ENCODE results near the gene ATG10. TPM values are rescaled to one million over a fixed set of nuclear protein-coding genes. Genes with fewer than 3 reads are reported as not detected.
"Not testable (repeated sequence)": the region's sequence is repeated elsewhere in the genome, so short reads cannot be mapped to it uniquely, and the experiment has no call there.

ATG10 gene
- total and polyA plus RNA-seq, 2 donors (not counting 1 experiment from before 2014, with no cell fraction given), result 1.6 to 11.6 TPM

DNA sequence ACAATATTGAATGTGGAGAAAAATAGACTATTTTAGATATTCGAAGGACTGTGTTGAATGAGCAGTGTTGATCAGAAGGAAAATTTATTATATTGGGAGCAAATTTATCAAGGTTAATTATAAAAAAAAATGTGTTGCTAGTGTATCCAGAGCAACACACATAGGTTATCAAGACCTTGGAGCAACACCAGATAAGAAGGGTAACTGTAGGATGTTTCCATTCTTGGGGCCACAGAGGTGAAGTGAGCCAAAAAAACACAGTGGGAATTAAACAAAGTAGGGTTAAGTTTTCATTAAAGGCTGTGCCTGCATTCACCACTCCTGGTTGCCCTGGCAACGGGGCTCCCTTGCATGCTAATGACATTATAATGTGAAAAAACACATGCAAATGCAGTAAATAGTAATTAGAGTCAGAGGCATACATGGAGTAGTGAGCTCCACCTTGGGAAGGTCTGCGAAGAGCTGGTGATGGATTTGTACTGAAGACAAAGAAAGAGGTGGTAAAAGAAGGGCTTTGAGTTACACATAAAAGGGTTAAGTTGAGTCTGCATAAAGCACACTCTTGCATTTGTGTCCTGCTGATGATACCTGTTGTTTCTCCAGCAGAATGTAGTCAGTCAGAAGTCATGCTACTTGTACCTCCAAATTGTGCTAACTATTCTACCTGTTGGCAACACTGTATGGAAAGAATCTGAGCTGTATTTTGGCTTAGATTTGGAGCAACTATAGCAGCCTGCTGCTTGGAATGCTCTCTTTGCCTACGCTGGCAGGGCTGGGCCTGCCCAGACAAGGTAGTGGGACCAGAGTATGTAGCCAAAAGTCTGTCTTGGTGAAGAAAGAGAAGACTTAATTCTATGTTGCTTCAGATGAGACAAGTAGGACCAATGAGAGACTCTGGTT, 59.6 kb downstream of the ATG10 start:
- Histone ChIP-seq H3K4me2 (replicated peaks; ENCODE audit: low read depth, low read length, poor library complexity, severe bottlenecking) (no peak overlapping the region), H3K4me1 (ENCODE audit: control insufficient read depth in 2 of 2, insufficient read depth in 2 of 2, low read length in 2 of 2) (no peaks in the 10 kb centered on the region), H2AFZ (ENCODE audit: insufficient read depth, low read depth, low read length, poor library complexity, severe bottlenecking) (no peak overlapping the region), H4K20me1 (ENCODE audit: control insufficient read depth, insufficient read depth, low read length, poor library complexity, severe bottlenecking) (no peaks in the 10 kb centered on the region), H3K27ac (ENCODE audit: low read length in 2 of 2) (no peak overlapping the region), H3K9ac (ENCODE audit: low read length) (no peak overlapping the region), H3K79me2 (ENCODE audit: control insufficient read depth, insufficient read depth, low read length) (no peaks in the 10 kb centered on the region), H3K4me3 (ENCODE audit: control extremely low read depth in 1 of 5, extremely low read depth in 1 of 5, insufficient read depth in 1 of 5, low read depth in 2 of 5, low read length in 4 of 5) (no peak overlapping the region), H3K9me3 (ENCODE audit: control extremely low read depth in 1 of 3, control insufficient read depth in 2 of 3, insufficient read depth in 1 of 3, low read length in 2 of 3) (no peaks in the 10 kb centered on the region), H3K27me3 (replicated peaks in 1 of 4; ENCODE audit: control extremely low read depth in 1 of 4, control insufficient read depth in 3 of 4, insufficient read depth in 4 of 4, low read length in 3 of 4) (no peaks in the 10 kb centered on the region), H3K36me3 (replicated peaks in 1 of 2; ENCODE audit: control extremely low read depth in 1 of 2, control insufficient read depth in 1 of 2, extremely low read depth in 1 of 2, insufficient read depth in 2 of 2, low read length in 1 of 2) (no peaks in the 10 kb centered on the region)
- no peaks in the 10 kb centered on the region for H3K27me3 Mint-ChIP-seq
- no peaks in the 10 kb centered on the region for H3K4me1 Mint-ChIP-seq
- TF ChIP-seq EZH2 (IDR thresholded peaks at IDR 0.05; ENCODE audit: borderline replicate concordance, insufficient read depth, low read depth, low read length, poor library complexity, severe bottlenecking), result no peak
- TF ChIP-seq, protein P1, sequence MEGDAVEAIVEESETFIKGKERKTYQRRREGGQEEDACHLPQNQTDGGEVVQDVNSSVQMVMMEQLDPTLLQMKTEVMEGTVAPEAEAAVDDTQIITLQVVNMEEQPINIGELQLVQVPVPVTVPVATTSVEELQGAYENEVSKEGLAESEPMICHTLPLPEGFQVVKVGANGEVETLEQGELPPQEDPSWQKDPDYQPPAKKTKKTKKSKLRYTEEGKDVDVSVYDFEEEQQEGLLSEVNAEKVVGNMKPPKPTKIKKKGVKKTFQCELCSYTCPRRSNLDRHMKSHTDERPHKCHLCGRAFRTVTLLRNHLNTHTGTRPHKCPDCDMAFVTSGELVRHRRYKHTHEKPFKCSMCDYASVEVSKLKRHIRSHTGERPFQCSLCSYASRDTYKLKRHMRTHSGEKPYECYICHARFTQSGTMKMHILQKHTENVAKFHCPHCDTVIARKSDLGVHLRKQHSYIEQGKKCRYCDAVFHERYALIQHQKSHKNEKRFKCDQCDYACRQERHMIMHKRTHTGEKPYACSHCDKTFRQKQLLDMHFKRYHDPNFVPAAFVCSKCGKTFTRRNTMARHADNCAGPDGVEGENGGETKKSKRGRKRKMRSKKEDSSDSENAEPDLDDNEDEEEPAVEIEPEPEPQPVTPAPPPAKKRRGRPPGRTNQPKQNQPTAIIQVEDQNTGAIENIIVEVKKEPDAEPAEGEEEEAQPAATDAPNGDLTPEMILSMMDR (IDR thresholded peaks at IDR 0.05), result no peak
- ATAC-seq (ENCODE audit: low read depth), result no peak
- no peaks in the 10 kb centered on the region for H3K9me3 Mint-ChIP-seq (ENCODE audit: insufficient read depth)
- no peak overlapping the region for H3K4me3 Mint-ChIP-seq
- CTCF ChIA-PET, result no interaction called here
- 100% methylated on average over 2 of the region's 4 CpGs for WGBS (ENCODE audit: insufficient coverage)
- POLR2A ChIA-PET, result no interaction called here
- H3K27ac Mint-ChIP-seq, result no peak overlapping the region
- DNase-seq, result no peak
- intact Hi-C loops (cut with micrococcal nuclease), result no loop called here

DNA sequence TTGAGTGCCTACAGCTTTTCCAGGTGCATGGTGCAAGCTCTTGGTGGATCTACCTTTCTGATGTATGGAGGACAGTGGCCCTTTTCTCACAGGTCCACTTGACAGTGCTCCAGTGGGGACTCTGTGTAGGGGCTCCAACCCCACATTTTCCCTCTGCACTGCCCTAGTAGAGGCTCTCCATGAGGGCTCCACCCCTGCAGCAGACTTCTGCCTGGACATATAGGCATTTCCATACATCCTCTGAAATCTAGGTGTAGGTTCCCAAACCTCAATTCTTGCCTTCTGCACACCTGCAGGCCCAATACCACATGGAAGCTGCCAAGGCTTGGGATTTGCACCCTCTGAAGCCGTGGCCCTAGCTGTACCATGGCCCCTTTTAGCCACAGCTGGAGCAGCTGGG, 71.1 kb downstream of the ATG10 start:
- H3K9me3 Mint-ChIP-seq (ENCODE audit: insufficient read depth); H3K4me3 Mint-ChIP-seq; H3K79me2 ChIP-seq (ENCODE audit: control insufficient read depth, insufficient read depth, low read length); H3K27ac ChIP-seq (ENCODE audit: low read length in 2 of 2); H4K20me1 ChIP-seq (ENCODE audit: control insufficient read depth, insufficient read depth, low read length, poor library complexity, severe bottlenecking); H3K4me1 ChIP-seq (ENCODE audit: control insufficient read depth in 2 of 2, insufficient read depth in 2 of 2, low read length in 2 of 2); ATAC-seq (ENCODE audit: low read depth); H3K27ac Mint-ChIP-seq; DNase-seq; H3K27me3 Mint-ChIP-seq; intact Hi-C loops (cut with micrococcal nuclease); CTCF ChIA-PET; H3K27me3 ChIP-seq (replicated peaks in 1 of 4; ENCODE audit: control extremely low read depth in 1 of 4, control insufficient read depth in 3 of 4, insufficient read depth in 4 of 4, low read length in 3 of 4); H2AFZ ChIP-seq (ENCODE audit: insufficient read depth, low read depth, low read length, poor library complexity, severe bottlenecking); H3K36me3 ChIP-seq (replicated peaks in 1 of 2; ENCODE audit: control extremely low read depth in 1 of 2, control insufficient read depth in 1 of 2, extremely low read depth in 1 of 2, insufficient read depth in 2 of 2, low read length in 1 of 2); H3K4me3 ChIP-seq (ENCODE audit: control extremely low read depth in 1 of 5, extremely low read depth in 1 of 5, insufficient read depth in 1 of 5, low read depth in 2 of 5, low read length in 4 of 5); H3K4me1 Mint-ChIP-seq; POLR2A ChIA-PET; H3K4me2 ChIP-seq (replicated peaks; ENCODE audit: low read depth, low read length, poor library complexity, severe bottlenecking); H3K9ac ChIP-seq (ENCODE audit: low read length): not testable (repeated sequence)
- 92% methylated on average over 1 of the region's 1 CpG for WGBS (ENCODE audit: insufficient coverage)
- H3K9me3 ChIP-seq (ENCODE audit: control extremely low read depth in 1 of 3, control insufficient read depth in 2 of 3, insufficient read depth in 1 of 3, low read length in 2 of 3), result peaks cover 0 to 21% (median 9%) of the 10 kb centered on the region in 3 donors
